SK-N-SH (cell line): ENCODE results near the gene USP25. TPM values are rescaled to one million over a fixed set of nuclear protein-coding genes. Genes with fewer than 3 reads are reported as not detected.

Experiments
- CTCF ChIA-PET: fragments of 300-600, 350-600 bp; formaldehyde crosslinking; extraction: SDS; loops from one replicate; lab custom pipeline; 2021; lab: Yijun Ruan, JAX
- POLR2A ChIA-PET: fragments of 350-600 bp; sonication (Branson Sonifier 250); formaldehyde crosslinking; extraction: SDS; loops from one replicate; lab custom pipeline; 2020; ENCODE audit warnings: antibody characterized with exemption, inconsistent platforms; lab: Yijun Ruan, JAX
- DNase-seq: peaks from one replicate; pipeline ENCODE4 v3.0.0; 2012
- H2AFZ ChIP-seq: fragments of 200-600 bp; sonication (generic); 2 replicates; pipeline ENCODE4 v1.8.1; 2016; ENCODE audit warnings: antibody characterized with exemption, mild to moderate bottlenecking, low read depth
- H3F3A ChIP-seq: fragments of 200-600 bp; sonication (generic); replicated peaks from 2 replicates; pipeline ENCODE3; 2016; ENCODE audit warnings: antibody characterized with exemption, mild to moderate bottlenecking; ENCODE audit not compliant: insufficient read depth
- H3K27ac ChIP-seq, 2 experiments: fragments of 200-500 bp in 1 of 2; fragments of 200-600 bp in 1 of 2; sonication (Bioruptor generic) in 1 of 2; sonication (generic), shearing (Covaris generic) in 1 of 2; 2 replicates each; pipeline versions ENCODE4 v1.5.1 to v1.6.1; 2014 to 2016; ENCODE audit warnings: low read depth in 2 of 2, inconsistent platforms in 1 of 2, low read length in 1 of 2, mild to moderate bottlenecking in 1 of 2, mixed read lengths in 1 of 2
- H3K27me3 ChIP-seq: fragments of 200-600 bp; sonication (generic), shearing (Covaris generic); 2 replicates; pipeline ENCODE4 v1.6.1; 2016; ENCODE audit warnings: mixed run types; ENCODE audit not compliant: insufficient read depth
- H3K36me3 ChIP-seq, 2 experiments: fragments of 200-500 bp in 1 of 2; fragments of 200-600 bp in 1 of 2; sonication (Bioruptor generic) in 1 of 2; sonication (generic) in 1 of 2; replicated peaks in 1 of 2; 2 replicates each; pipeline versions ENCODE3 to v1.5.1; 2014 to 2016; ENCODE audit warnings: low read length in 1 of 2, mild to moderate bottlenecking in 1 of 2; ENCODE audit not compliant: insufficient read depth in 2 of 2, control insufficient read depth in 1 of 2
- H3K4me1 ChIP-seq, 2 experiments: fragments of 200-500 bp in 1 of 2; fragments of 200-600 bp in 1 of 2; sonication (Bioruptor generic) in 1 of 2; sonication (generic), shearing (Covaris generic) in 1 of 2; 2 replicates each; pipeline versions ENCODE4 v1.5.1 to v1.6.1; 2014 to 2016; ENCODE audit warnings: low read depth in 1 of 2, low read length in 1 of 2, mixed run types in 1 of 2; ENCODE audit not compliant: insufficient read depth in 2 of 2, control insufficient read depth in 1 of 2
- H3K4me2 ChIP-seq: fragments of 200-600 bp; sonication (generic), shearing (Covaris generic); 2 replicates; pipeline ENCODE4 v1.6.1; 2017; ENCODE audit warnings: mixed run types
- H3K4me3 ChIP-seq, 2 experiments: fragments of 200-500 bp in 1 of 2; fragments of 200-600 bp in 1 of 2; sonication (Bioruptor generic) in 1 of 2; sonication (generic), shearing (Covaris generic) in 1 of 2; 2 replicates each; pipeline versions ENCODE4 v1.5.1 to v1.8.1; 2014 to 2016; ENCODE audit warnings: low read depth in 2 of 2, inconsistent platforms in 1 of 2, low read length in 1 of 2, mild to moderate bottlenecking in 1 of 2, mixed read lengths in 1 of 2, moderate library complexity in 1 of 2
- H3K79me2 ChIP-seq: fragments of 200-600 bp; sonication (generic); 2 replicates; pipeline ENCODE4 v1.8.1; 2017; ENCODE audit warnings: mild to moderate bottlenecking; ENCODE audit not compliant: insufficient read depth
- H3K9ac ChIP-seq: fragments of 200-600 bp; sonication (generic); 2 replicates; pipeline ENCODE4 v1.6.1; 2017; ENCODE audit warnings: mixed run types
- H3K9me2 ChIP-seq: fragments of 200-600 bp; sonication (generic); 2 replicates; pipeline ENCODE4 v1.6.1; 2017; ENCODE audit warnings: mixed run types
- H3K9me3 ChIP-seq: fragments of 200-600 bp; sonication (generic); 2 replicates; pipeline ENCODE4 v1.6.1; 2017; ENCODE audit warnings: mixed run types, mild to moderate bottlenecking, moderate library complexity
- H4K20me1 ChIP-seq: fragments of 200-600 bp; sonication (generic); 2 replicates; pipeline ENCODE4 v1.6.1; 2017; ENCODE audit warnings: mild to moderate bottlenecking, mixed run types; ENCODE audit not compliant: insufficient read depth
- CHD2 ChIP-seq: fragments of 150-350 bp; IDR thresholded peaks from 2 replicates; pipeline ENCODE4 v1.6.1; 2018; ENCODE audit warnings: low read length; ENCODE audit not compliant: partially characterized antibody
- CTCF ChIP-seq: fragments of 200-600 bp; sonication (generic); IDR thresholded peaks from 2 replicates; pipeline ENCODE4 v1.6.1; 2017; ENCODE audit warnings: antibody characterized with exemption, mild to moderate bottlenecking, moderate library complexity
- ELF1 ChIP-seq: IDR thresholded peaks from 2 replicates; pipeline ENCODE4 v1.4.0; 2012
- EZH2phosphoT487 ChIP-seq: fragments of 200-600 bp; sonication (generic); IDR thresholded peaks from 2 replicates; pipeline ENCODE4 v1.6.1; 2017; ENCODE audit warnings: low read depth, mixed run types, mild to moderate bottlenecking, antibody characterized with exemption, moderate library complexity, borderline replicate concordance
- FOXM1 ChIP-seq: IDR thresholded peaks from 2 replicates; pipeline ENCODE4 v1.4.0; 2012; ENCODE audit warnings: low read depth, mild to moderate bottlenecking
- GABPA ChIP-seq: IDR thresholded peaks from 2 replicates; pipeline ENCODE4 v1.4.0; 2012; ENCODE audit warnings: low read depth, mild to moderate bottlenecking
- GATA2 ChIP-seq: sonication (generic); formaldehyde crosslinking; IDR thresholded peaks from 2 replicates; pipeline ENCODE4 v1.5.0; 2020; ENCODE audit warnings: mild to moderate bottlenecking, missing genetic modification reagents
- MXI1 ChIP-seq: IDR thresholded peaks from 2 replicates; pipeline ENCODE4 v1.6.1; 2012; ENCODE audit warnings: mild to moderate bottlenecking, low read depth, low read length, improper control_type of control experiment
- NRF1 ChIP-seq: IDR thresholded peaks from 2 replicates; pipeline ENCODE4 v1.6.1; 2012; ENCODE audit warnings: low read depth, mild to moderate bottlenecking, low read length
- PBX3 ChIP-seq: IDR thresholded peaks from 2 replicates; pipeline ENCODE4; 2012
- POLR2AphosphoS5 ChIP-seq: IDR thresholded peaks from 2 replicates; pipeline ENCODE4 v1.6.1; 2012; ENCODE audit warnings: low read depth, low read length
- RCOR1 ChIP-seq: fragments of 150-350 bp; IDR thresholded peaks from 2 replicates; pipeline ENCODE4 v1.6.1; 2017; ENCODE audit warnings: antibody characterized with exemption, low read length
- REST ChIP-seq: IDR thresholded peaks from 2 replicates; pipeline ENCODE4 v1.6.1; 2012; ENCODE audit warnings: mild to moderate bottlenecking, low read depth, low read length, moderate library complexity
- SIN3A ChIP-seq: IDR thresholded peaks from 2 replicates; pipeline ENCODE4 v1.6.1; 2012; ENCODE audit warnings: low read depth, mild to moderate bottlenecking, low read length, moderate library complexity, borderline replicate concordance
- SMC3 ChIP-seq: IDR thresholded peaks from 2 replicates; pipeline ENCODE4 v1.6.1; 2012; ENCODE audit warnings: low read depth, low read length, improper control_type of control experiment
- TAF1 ChIP-seq: IDR thresholded peaks from 2 replicates; pipeline ENCODE4 v1.6.1; 2012; ENCODE audit warnings: low read depth, mild to moderate bottlenecking, low read length, moderate library complexity, borderline replicate concordance
- TCF12 ChIP-seq: IDR thresholded peaks from 2 replicates; pipeline ENCODE4 v1.4.0; 2012
- TEAD4 ChIP-seq: IDR thresholded peaks from 2 replicates; pipeline ENCODE4 v1.4.0; 2012; ENCODE audit warnings: mild to moderate bottlenecking, borderline replicate concordance; ENCODE audit not compliant: insufficient read depth
- YY1 ChIP-seq: IDR thresholded peaks from 2 replicates; pipeline ENCODE4 v1.4.0; 2012; ENCODE audit warnings: low read depth, mild to moderate bottlenecking
- WGBS: methylation state at CpG from one replicate; pipeline ENCODE4 v1.1.6; 2017; ENCODE audit warnings: low lambda C conversion rate; 5-methylcytosine and 5-hydroxymethylcytosine counted together
- polyA plus RNA-seq, 3 experiments: library from polyadenylated mRNA; depleted of rRNA; stranded (reverse); fragments of >200 nt; gene quantifications; 2 replicates each; pipeline ENCODE4 v1.2.3, GENCODE V29; 2012
- TF ChIP-seq, protein P1 (sequence below): fragments of 150-350 bp; IDR thresholded peaks from 2 replicates; pipeline ENCODE4 v1.6.1; 2016; ENCODE audit warnings: mild to moderate bottlenecking, low read depth, low read length
- TF ChIP-seq, protein P2 (sequence below): IDR thresholded peaks from 2 replicates; pipeline ENCODE4 v1.4.0; 2012; ENCODE audit warnings: low read depth

The USP25 gene
- polyA plus RNA-seq, 1 of the 3 experiments (the other 2 are of a cell fraction) = 4.6 TPM

DNA sequence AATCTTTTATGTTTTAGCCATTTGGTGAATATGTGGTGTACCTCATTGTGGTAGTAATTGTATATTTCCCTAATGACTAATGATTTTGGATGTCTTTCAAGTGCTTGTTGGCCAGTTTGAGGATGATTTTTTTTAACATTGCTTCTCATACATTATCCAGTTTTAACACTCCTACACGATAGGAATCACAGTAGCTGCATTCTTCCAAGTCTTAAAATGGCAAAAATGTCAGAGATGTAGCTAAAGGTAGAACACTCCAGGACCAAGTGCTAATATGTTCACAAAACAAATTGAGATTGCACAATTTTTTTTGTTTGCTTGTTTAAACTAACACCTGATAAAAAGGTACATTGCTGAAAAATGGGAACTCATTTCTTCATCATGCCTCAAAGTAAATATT is 11.7 kb downstream of the USP25 start:
- POLR2A ChIA-PET = no interaction called here

GRCh38 chr21:15742052-15742670 is 12.4 kb downstream of the USP25 start:
- Histone ChIP-seq H3K4me3 (no peak overlapping the region), H3K79me2 (peaks cover 56% of the 10 kb centered on the region), H2AFZ (no peak overlapping the region), H4K20me1 (no peaks in the 10 kb centered on the region), H3K27ac (no peak overlapping the region), H3K9ac (no peak overlapping the region), H3K9me3 (no peaks in the 10 kb centered on the region), H3K4me2 (no peak overlapping the region), H3K4me1 (peaks cover 7 to 14% of the 10 kb centered on the region in 2 experiments; a peak in 3 of 4 replicates), H3K36me3 (no peaks in the 10 kb centered on the region), H3K27me3 (no peaks in the 10 kb centered on the region), H3F3A (no peaks in the 10 kb centered on the region), H3K9me2 (no peaks in the 10 kb centered on the region)
- TF ChIP-seq NRF1 (no peak), CTCF (no peak), TAF1 (no peak), FOXM1 (no peak), RCOR1 (no peak), GABPA (no peak), REST (no peak), YY1 (no peak), MXI1 (no peak), POLR2AphosphoS5 (no peak), PBX3 (no peak), SIN3A (no peak), CHD2 (no peak), TEAD4 (no peak), EZH2phosphoT487 (no peak), TCF12 (no peak), ELF1 (no peak), GATA2 (CRISPR knock-in tag) (no peak)
- TF ChIP-seq, protein P1, sequence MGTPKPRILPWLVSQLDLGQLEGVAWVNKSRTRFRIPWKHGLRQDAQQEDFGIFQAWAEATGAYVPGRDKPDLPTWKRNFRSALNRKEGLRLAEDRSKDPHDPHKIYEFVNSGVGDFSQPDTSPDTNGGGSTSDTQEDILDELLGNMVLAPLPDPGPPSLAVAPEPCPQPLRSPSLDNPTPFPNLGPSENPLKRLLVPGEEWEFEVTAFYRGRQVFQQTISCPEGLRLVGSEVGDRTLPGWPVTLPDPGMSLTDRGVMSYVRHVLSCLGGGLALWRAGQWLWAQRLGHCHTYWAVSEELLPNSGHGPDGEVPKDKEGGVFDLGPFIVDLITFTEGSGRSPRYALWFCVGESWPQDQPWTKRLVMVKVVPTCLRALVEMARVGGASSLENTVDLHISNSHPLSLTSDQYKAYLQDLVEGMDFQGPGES = no peak
- TF ChIP-seq, protein P2, sequence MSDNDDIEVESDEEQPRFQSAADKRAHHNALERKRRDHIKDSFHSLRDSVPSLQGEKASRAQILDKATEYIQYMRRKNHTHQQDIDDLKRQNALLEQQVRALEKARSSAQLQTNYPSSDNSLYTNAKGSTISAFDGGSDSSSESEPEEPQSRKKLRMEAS = no peak
- CTCF ChIA-PET = interaction anchor here (0.9 to 1.8 kb wide), 2 partner anchors 9 to 11 kb away, joined by 3 to 6 read pairs; no protein-coding TSS in a partner anchor
- no peak for DNase-seq
- POLR2A ChIA-PET = no interaction called here
- 85% methylated on average over 4 of the region's 4 CpGs for WGBS

More for the DNA sequence above, 11.7 kb downstream of the USP25 start:
- Histone ChIP-seq H3F3A (no peaks in the 10 kb centered on the region), H2AFZ (no peak overlapping the region), H3K4me2 (no peak overlapping the region), H3K36me3 (no peaks in the 10 kb centered on the region), H3K9ac (no peak overlapping the region), H4K20me1 (no peaks in the 10 kb centered on the region), H3K79me2 (peaks cover 62% of the 10 kb centered on the region), H3K27ac (no peak overlapping the region), H3K4me3 (no peak overlapping the region), H3K9me2 (no peaks in the 10 kb centered on the region), H3K4me1 (peaks cover 7 to 14% of the 10 kb centered on the region in 2 experiments; a peak in 3 of 4 replicates), H3K27me3 (no peaks in the 10 kb centered on the region), H3K9me3 (no peaks in the 10 kb centered on the region)
- no peak for DNase-seq
- 42% methylated on average over 1 of the region's 1 CpG for WGBS
- CTCF ChIA-PET = interaction anchor here (0.9 kb wide), 1 partner anchor 9 kb away, joined by 3 read pairs; no protein-coding TSS in a partner anchor
- TF ChIP-seq SMC3 = no peak
